ENCODE data around the gene PRKRA.
A peak's percentile ranks its signal among the peaks of the same experiment; 100 is the strongest.
"Not testable (repeated sequence)": the region's sequence is repeated elsewhere in the genome, so short reads cannot be mapped to it uniquely, and the experiment has no call there.

The PRKRA gene

GRCh38 chr2:178455947-178456346 lies 5.0 kb upstream of the PRKRA start:
- no peak for DNase-seq

- DNase-seq = no peak
Measured at GRCh38 chr2:178452870-178453269, 1.9 kb upstream of the PRKRA start.

- no peak for DNase-seq
Measured at GRCh38 chr2:178452334-178452733, 1.4 kb upstream of the PRKRA start.

- no peak for DNase-seq
Measured at GRCh38 chr2:178450524-178450773, 526 bp downstream of the PRKRA start.

GRCh38 chr2:178449700-178450523 lies 1.1 kb downstream of the PRKRA start:
- no peak for DNase-seq

- DNase-seq = no peak
Measured at GRCh38 chr2:178448968-178449661, 1.9 kb downstream of the PRKRA start.

- no peak for DNase-seq
Measured at GRCh38 chr2:178441426-178441825, 9.5 kb downstream of the PRKRA start.

GRCh38 chr2:178436662-178437061 lies 14.3 kb downstream of the PRKRA start:
- no peak for DNase-seq

- DNase-seq = no peak
Measured at GRCh38 chr2:178429336-178429735, 21.6 kb downstream of the PRKRA start.

GRCh38 chr2:178428396-178428806 lies 22.6 kb downstream of the PRKRA start:
- no peak for DNase-seq

GRCh38 chr2:178427458-178427857 lies 23.5 kb downstream of the PRKRA start:
- no peak for DNase-seq

- no peak for DNase-seq
Measured at GRCh38 chr2:178426388-178426787, 24.6 kb downstream of the PRKRA start.

- DNase-seq = no peak
Measured at GRCh38 chr2:178425255-178425827, 25.6 kb downstream of the PRKRA start.

GRCh38 chr2:178423746-178424145 lies 27.2 kb downstream of the PRKRA start:
- not testable (repeated sequence) for DNase-seq

- DNase-seq = no peak
Measured at GRCh38 chr2:178422097-178422496, 28.9 kb downstream of the PRKRA start.

- DNase-seq = peak; percentile 32 to 35
Measured at GRCh38 chr2:178420463-178420999, 30.4 kb downstream of the PRKRA start.

- DNase-seq = peak; percentile 16 to 17
Measured at GRCh38 chr2:178419123-178419522, 31.9 kb downstream of the PRKRA start.

GRCh38 chr2:178418426-178418825 lies 32.5 kb downstream of the PRKRA start:
- DNase-seq = no peak

- DNase-seq = no peak
Measured at GRCh38 chr2:178417916-178418315, 33.1 kb downstream of the PRKRA start.

GRCh38 chr2:178415979-178416378 lies 35.0 kb downstream of the PRKRA start:
- no peak for DNase-seq

- peak; percentile 97 for DNase-seq
Measured at GRCh38 chr2:178414266-178415247, 36.4 kb downstream of the PRKRA start.

GRCh38 chr2:178413472-178414265 lies 37.3 kb downstream of the PRKRA start:
- DNase-seq = peak; percentile 74
